PC-9 (cell line): ENCODE data around the gene PELI3. TPM values are rescaled to one million over a fixed set of nuclear protein-coding genes. Genes with fewer than 3 reads are reported as not detected.
"Not testable (repeated sequence)": the region's sequence is repeated elsewhere in the genome, so short reads cannot be mapped to it uniquely, and the experiment has no call there.

ENCODE experiments used
- BruUV-seq: library from RNA; stranded (reverse); fragments of 400-500 nt; replicated peaks from 2 replicates; lab custom pipeline; 2021; lab: Mats Ljungman, UMichigan
- CTCF ChIA-PET: fragments of 300-600 bp; sonication (Branson Sonifier 250); formaldehyde crosslinking; loops from one replicate; lab custom pipeline; 2022; ENCODE audit warnings: antibody characterized with exemption; lab: Charles Lee
- POLR2A ChIA-PET: fragments of 300-600 bp; sonication (Branson Sonifier 250); formaldehyde crosslinking; loops from one replicate; lab custom pipeline; 2022; ENCODE audit warnings: antibody characterized with exemption; ENCODE audit not compliant: unreplicated experiment; lab: Charles Lee
- DNase-seq, 2 experiments: peaks; one replicate each; pipeline versions ENCODE4 v3.0.0 to v3.0.0-alpha.2; 2015 to 2022; ENCODE audit warnings: mixed read lengths in 1 of 2
- H2AFZ ChIP-seq: fragments of 200-600 bp; sonication (generic); 2 replicates; pipeline ENCODE4 v1.8.1; 2017; ENCODE audit warnings: antibody characterized with exemption
- H3F3A ChIP-seq: fragments of 200-600 bp; sonication (generic); 2 replicates; pipeline ENCODE4 v1.8.1; 2017; ENCODE audit warnings: antibody characterized with exemption, mild to moderate bottlenecking, low read depth; ENCODE audit not compliant: insufficient read depth
- H3K27ac ChIP-seq: fragments of 200-600 bp; sonication (generic); 2 replicates; pipeline ENCODE4 v1.6.1; 2016; ENCODE audit warnings: mixed run types
- H3K27me3 ChIP-seq: fragments of 200-600 bp; sonication (generic); 2 replicates; pipeline ENCODE4 v1.6.1; 2016; ENCODE audit warnings: low read depth, mixed run types; ENCODE audit not compliant: insufficient read depth
- H3K36me3 ChIP-seq: fragments of 200-600 bp; sonication (generic); 2 replicates; pipeline ENCODE4 v1.6.1; 2016; ENCODE audit warnings: low read depth, mixed run types
- H3K4me1 ChIP-seq: fragments of 200-600 bp; sonication (generic); replicated peaks from 2 replicates; pipeline ENCODE4 v1.6.1; 2016; ENCODE audit warnings: mixed run types; ENCODE audit not compliant: insufficient read depth
- H3K4me2 ChIP-seq: fragments of 200-600 bp; sonication (generic); 2 replicates; pipeline ENCODE4 v1.6.1; 2017; ENCODE audit warnings: mixed run types
- H3K4me3 ChIP-seq: fragments of 200-600 bp; sonication (generic); 2 replicates; pipeline ENCODE4 v1.6.1; 2016; ENCODE audit warnings: mixed run types
- H3K79me2 ChIP-seq: fragments of 200-600 bp; sonication (generic); 2 replicates; pipeline ENCODE4 v1.6.1; 2017; ENCODE audit warnings: low read depth, mixed run types
- H3K9me2 ChIP-seq: fragments of 200-600 bp; sonication (generic); 2 replicates; pipeline ENCODE4 v1.8.1; 2017; ENCODE audit warnings: mild to moderate bottlenecking; ENCODE audit not compliant: insufficient read depth
- H3K9me3 ChIP-seq: fragments of 200-600 bp; sonication (generic); 2 replicates; pipeline ENCODE4 v1.8.1; 2016; ENCODE audit warnings: low read depth; ENCODE audit not compliant: insufficient read depth
- H4K20me1 ChIP-seq: fragments of 200-600 bp; sonication (generic); 2 replicates; pipeline ENCODE4 v1.8.1; 2017; ENCODE audit not compliant: insufficient read depth
- EZH2 ChIP-seq: fragments of 200-600 bp; sonication (generic); IDR thresholded peaks from 2 replicates; pipeline ENCODE4 v1.8.0; 2017; ENCODE audit warnings: antibody characterized with exemption, low read depth
- intact Hi-C: fragments of 100-400 bp; cut with micrococcal nuclease; formaldehyde crosslinking; loops from one replicate; pipeline ENCODE4 v1.10.0; 2022; ENCODE audit not compliant: unreplicated experiment
- total RNA-seq: library from RNA; stranded (reverse); gene quantifications from 2 replicates; pipeline ENCODE4 v1.2.3, GENCODE V29; 2021
- TF ChIP-seq, protein P1 (sequence below): fragments of 200-600 bp; sonication (generic); conservative IDR thresholded peaks from 2 replicates; pipeline ENCODE4 v1.6.1; 2017; ENCODE audit warnings: mixed run types, antibody characterized with exemption, mild to moderate bottlenecking, moderate library complexity

Gene PELI3
- total RNA-seq, 1 experiment from 2014 or later: 14.0 TPM

DNA sequence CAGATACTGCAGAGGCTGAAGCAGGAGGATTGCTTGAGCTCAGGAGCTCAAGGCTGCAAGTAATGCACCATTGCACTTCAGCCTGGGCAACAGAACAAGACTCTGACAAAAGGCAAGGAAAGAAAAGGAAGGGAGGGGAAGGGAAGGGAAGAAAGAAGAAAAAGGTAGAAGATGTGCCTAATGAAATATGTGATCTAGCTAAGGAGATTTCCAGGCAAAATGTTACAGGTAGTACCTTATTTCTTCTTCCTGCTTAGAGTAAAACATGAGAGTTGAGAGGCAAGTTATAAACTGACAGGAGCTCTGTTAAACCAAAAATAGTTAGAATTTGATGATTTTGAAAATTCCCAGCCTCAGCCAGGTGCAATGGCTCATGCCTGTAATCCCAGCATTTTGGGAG, 4.7 kb upstream of the PELI3 start:
- DNase-seq: no peak
- Histone ChIP-seq H3K4me3 (no peak overlapping the region), H3K4me2 (no peak overlapping the region), H3K4me1 (no peaks in the 10 kb centered on the region), H3K27ac (no peak overlapping the region), H3K27me3 (no peaks in the 10 kb centered on the region), H3F3A (peaks cover 9% of the 10 kb centered on the region), H3K79me2 (no peaks in the 10 kb centered on the region), H3K36me3 (no peaks in the 10 kb centered on the region), H4K20me1 (no peaks in the 10 kb centered on the region), H2AFZ (no peak overlapping the region), H3K9me2 (no peaks in the 10 kb centered on the region), H3K9me3 (no peaks in the 10 kb centered on the region)
- POLR2A ChIA-PET: no interaction called here
- CTCF ChIA-PET: no interaction called here
- TF ChIP-seq EZH2: no peak
- TF ChIP-seq, protein P1, sequence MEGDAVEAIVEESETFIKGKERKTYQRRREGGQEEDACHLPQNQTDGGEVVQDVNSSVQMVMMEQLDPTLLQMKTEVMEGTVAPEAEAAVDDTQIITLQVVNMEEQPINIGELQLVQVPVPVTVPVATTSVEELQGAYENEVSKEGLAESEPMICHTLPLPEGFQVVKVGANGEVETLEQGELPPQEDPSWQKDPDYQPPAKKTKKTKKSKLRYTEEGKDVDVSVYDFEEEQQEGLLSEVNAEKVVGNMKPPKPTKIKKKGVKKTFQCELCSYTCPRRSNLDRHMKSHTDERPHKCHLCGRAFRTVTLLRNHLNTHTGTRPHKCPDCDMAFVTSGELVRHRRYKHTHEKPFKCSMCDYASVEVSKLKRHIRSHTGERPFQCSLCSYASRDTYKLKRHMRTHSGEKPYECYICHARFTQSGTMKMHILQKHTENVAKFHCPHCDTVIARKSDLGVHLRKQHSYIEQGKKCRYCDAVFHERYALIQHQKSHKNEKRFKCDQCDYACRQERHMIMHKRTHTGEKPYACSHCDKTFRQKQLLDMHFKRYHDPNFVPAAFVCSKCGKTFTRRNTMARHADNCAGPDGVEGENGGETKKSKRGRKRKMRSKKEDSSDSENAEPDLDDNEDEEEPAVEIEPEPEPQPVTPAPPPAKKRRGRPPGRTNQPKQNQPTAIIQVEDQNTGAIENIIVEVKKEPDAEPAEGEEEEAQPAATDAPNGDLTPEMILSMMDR: no peak
- BruUV-seq: no TSS peak
- intact Hi-C loops: no loop called here

DNA sequence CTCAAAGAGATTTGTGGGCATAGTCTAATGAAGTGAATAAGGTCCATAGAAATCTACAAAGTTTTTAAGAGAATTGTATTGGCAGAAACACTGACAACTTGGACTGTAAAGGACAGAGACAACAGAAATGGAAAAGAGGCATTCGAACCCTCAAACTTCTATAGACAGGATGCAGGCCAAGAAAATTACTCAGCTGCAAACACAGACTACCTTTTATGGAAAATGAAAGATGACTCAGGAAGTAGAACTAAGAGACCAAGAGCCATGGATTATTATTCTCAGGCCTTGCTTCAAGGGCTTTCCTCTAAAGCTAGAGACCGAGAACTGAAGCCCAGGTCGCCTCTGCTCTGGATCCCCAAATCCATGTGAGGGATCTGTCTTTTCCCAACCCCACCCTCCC, 3.8 kb upstream of the PELI3 start:
- no TSS peak for BruUV-seq
- H3K27ac ChIP-seq: no peak overlapping the region
- H2AFZ ChIP-seq: no peak overlapping the region
- ChIA-PET CTCF (no interaction called here), POLR2A (no interaction called here)
- no peak overlapping the region for H3K4me2 ChIP-seq
- peaks cover 7% of the 10 kb centered on the region for H3K4me1 ChIP-seq
- H4K20me1 ChIP-seq: no peaks in the 10 kb centered on the region
- no peaks in the 10 kb centered on the region for H3K79me2 ChIP-seq
- H3K36me3 ChIP-seq: no peaks in the 10 kb centered on the region
- peaks cover 13% of the 10 kb centered on the region for H3F3A ChIP-seq
- H3K9me2 ChIP-seq: no peaks in the 10 kb centered on the region
- no peak for DNase-seq
- intact Hi-C loops: no loop called here
- no peaks in the 10 kb centered on the region for H3K27me3 ChIP-seq
- TF ChIP-seq, protein P1: no peak
- TF ChIP-seq EZH2: no peak
- H3K4me3 ChIP-seq: no peak overlapping the region
- no peaks in the 10 kb centered on the region for H3K9me3 ChIP-seq

DNA sequence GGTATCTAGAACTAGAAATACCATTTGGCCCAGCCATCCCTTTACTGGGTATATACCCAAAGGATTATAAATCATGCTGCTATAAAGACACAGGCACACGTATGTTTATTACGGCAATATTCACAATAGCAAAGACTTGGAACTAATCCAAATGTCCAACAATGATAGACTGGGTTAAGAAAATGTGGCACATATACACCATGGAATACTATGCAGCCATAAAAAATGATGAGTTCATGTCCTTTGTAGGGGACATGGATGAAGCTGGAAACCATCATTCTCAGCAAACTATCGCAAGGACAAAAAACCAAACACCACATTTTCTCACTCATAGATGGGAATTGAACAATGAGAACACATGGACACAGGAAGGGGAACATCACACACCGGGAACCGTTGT, 2.6 kb upstream of the PELI3 start:
- H3K4me3 ChIP-seq, H3K27ac ChIP-seq, CTCF ChIA-PET, H4K20me1 ChIP-seq, DNase-seq, H3K9me2 ChIP-seq, H3K4me2 ChIP-seq, POLR2A ChIA-PET, H3K79me2 ChIP-seq, H3K4me1 ChIP-seq, BruUV-seq, intact Hi-C loops, H2AFZ ChIP-seq, H3K9me3 ChIP-seq, H3K36me3 ChIP-seq, H3K27me3 ChIP-seq: not testable (repeated sequence)
- peaks cover 14% of the 10 kb centered on the region for H3F3A ChIP-seq

DNA sequence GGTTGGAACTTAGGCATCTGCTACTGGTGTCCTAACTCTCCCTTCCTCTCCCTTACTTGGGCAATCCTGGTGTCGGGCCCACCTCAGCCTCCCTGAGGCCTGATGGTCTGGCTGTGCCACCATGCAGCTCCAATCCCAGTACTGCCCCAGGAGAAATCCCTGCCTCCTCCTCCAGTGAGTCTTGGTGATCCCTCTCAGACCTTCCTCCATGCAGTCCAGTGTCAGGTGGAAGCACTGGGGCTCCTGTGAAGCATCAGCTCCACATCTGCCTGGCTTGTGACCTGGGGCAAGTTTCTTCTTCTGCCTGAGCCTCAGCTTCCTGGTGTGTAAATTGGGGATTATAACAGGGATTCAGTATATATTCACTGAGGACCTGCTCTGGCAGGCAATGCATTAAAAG, 1.8 kb upstream of the PELI3 start:
- intact Hi-C loops: no loop called here
- Histone ChIP-seq H4K20me1 (no peaks in the 10 kb centered on the region), H3K4me1 (peaks cover 10% of the 10 kb centered on the region), H3K9me2 (no peaks in the 10 kb centered on the region), H3K79me2 (no peaks in the 10 kb centered on the region), H3K4me2 (no peak overlapping the region), H3K4me3 (no peak overlapping the region), H3K36me3 (no peaks in the 10 kb centered on the region), H3K27ac (no peak overlapping the region), H3F3A (peaks cover 14% of the 10 kb centered on the region; the same call in 1 of the 2 replicates), H2AFZ (no peak overlapping the region), H3K9me3 (no peaks in the 10 kb centered on the region), H3K27me3 (no peaks in the 10 kb centered on the region)
- TF ChIP-seq, protein P1: no peak
- no peak for TF ChIP-seq EZH2
- CTCF ChIA-PET: no interaction called here
- POLR2A ChIA-PET: no interaction called here
- DNase-seq: no peak
- no TSS peak for BruUV-seq
